Measurements from ENCODE around the gene ATP2A2.
A peak's percentile ranks its signal among the peaks of the same experiment; 100 is the strongest.

Gene ATP2A2

GRCh38 chr12:110304061-110304551 lies 23.1 kb downstream of the ATP2A2 start:
- POLR2A ChIA-PET, result no interaction called here
- CTCF ChIA-PET, result no interaction called here
- no peak for DNase-seq (ENCODE audit: low read depth, low spot score)
- TF ChIP-seq CTCF (IDR thresholded peaks at IDR 0.05; ENCODE audit: insufficient read depth, low read length, missing control alignments), result no peak
- no peak overlapping the region for H3K4me3 ChIP-seq (ENCODE audit: low read depth, low read length)

- CTCF ChIA-PET, result no interaction called here
- TF ChIP-seq CTCF (IDR thresholded peaks at IDR 0.05; ENCODE audit: insufficient read depth, low read length, missing control alignments), result no peak
- no peak for DNase-seq (ENCODE audit: low read depth, low spot score)
- H3K4me3 ChIP-seq (ENCODE audit: low read depth, low read length), result no peak overlapping the region
- POLR2A ChIA-PET, result no interaction called here
These were observed 26.3 kb downstream of the ATP2A2 start for GRCh38 chr12:110307372-110307771.

GRCh38 chr12:110310763-110311162 lies 29.7 kb downstream of the ATP2A2 start:
- no peak overlapping the region for H3K4me3 ChIP-seq (ENCODE audit: low read depth, low read length)
- POLR2A ChIA-PET, result no interaction called here
- TF ChIP-seq CTCF (IDR thresholded peaks at IDR 0.05; ENCODE audit: insufficient read depth, low read length, missing control alignments), result no peak
- CTCF ChIA-PET, result interaction anchor here (0.7 kb wide), 1 partner anchor 13 kb away, joined by 3 read pairs; no protein-coding TSS in a partner anchor
- DNase-seq (ENCODE audit: low read depth, low spot score), result no peak

GRCh38 chr12:110311903-110312302 lies 30.9 kb downstream of the ATP2A2 start:
- no peak overlapping the region for H3K4me3 ChIP-seq (ENCODE audit: low read depth, low read length)
- ChIA-PET POLR2A (interaction anchor here (0.6 kb wide), 1 partner anchor 44 kb away, joined by 3 read pairs; no protein-coding TSS in a partner anchor), CTCF (no interaction called here)
- TF ChIP-seq CTCF (IDR thresholded peaks at IDR 0.05; ENCODE audit: insufficient read depth, low read length, missing control alignments), result no peak
- DNase-seq (ENCODE audit: low read depth, low spot score), result no peak

- POLR2A ChIA-PET, result interaction anchor here (0.6 to 1.1 kb wide), 2 partner anchors 32 to 43 kb away, joined by 3 read pairs; partner anchors contain the start of gene ATP2A2
- CTCF ChIA-PET, result no interaction called here
- DNase-seq (ENCODE audit: low read depth, low spot score), result peak; percentile 21
These were observed 31.7 kb downstream of the ATP2A2 start for GRCh38 chr12:110312581-110313360.

More at GRCh38 chr12:110312581-110313360, 31.7 kb downstream of the ATP2A2 start:
- TF ChIP-seq CTCF (IDR thresholded peaks at IDR 0.05; ENCODE audit: insufficient read depth, low read length, missing control alignments), result no peak
- H3K4me3 ChIP-seq (ENCODE audit: low read depth, low read length), result no peak overlapping the region

Measured in AG04449 (cell line).